ENCODE measurements around the gene LACTBL1.
"Not testable (repeated sequence)": the region's sequence is repeated elsewhere in the genome, so short reads cannot be mapped to it uniquely, and the experiment has no call there.

The LACTBL1 gene

GRCh38 chr1:22972760-22973159 is at the start of gene LACTBL1:
LACTBL1 (minus strand) TSS chr1:22972866; CDS start chr1:22972316, 550 bp downstream.
- no peak for DNase-seq

GRCh38 chr1:23021834-23022233 is 49.2 kb upstream of the LACTBL1 start:
- no peak for DNase-seq

- no peak for DNase-seq
Measured at GRCh38 chr1:23020706-23021405, 48.2 kb upstream of the LACTBL1 start.

- peak; percentile 37 for DNase-seq
Measured at GRCh38 chr1:23019863-23020625, 47.4 kb upstream of the LACTBL1 start.

- peak; percentile 98 for DNase-seq
Measured at GRCh38 chr1:23019094-23019862, 46.6 kb upstream of the LACTBL1 start, which contains the start of gene KDM1A. KDM1A (plus strand) TSS chr1:23019468; CDS start chr1:23019597, 129 bp downstream.

- no peak for DNase-seq
Measured at GRCh38 chr1:23018661-23019093, 46.0 kb upstream of the LACTBL1 start.

- DNase-seq: peak; percentile 88
Measured at GRCh38 chr1:23013657-23014056, 41.0 kb upstream of the LACTBL1 start.

GRCh38 chr1:23010025-23010424 is 37.4 kb upstream of the LACTBL1 start:
- not testable (repeated sequence) for DNase-seq

GRCh38 chr1:23008901-23009300 is 36.2 kb upstream of the LACTBL1 start:
- no peak for DNase-seq

- DNase-seq: no peak
Measured at GRCh38 chr1:23007106-23007505, 34.4 kb upstream of the LACTBL1 start.

GRCh38 chr1:23004769-23005168 is 32.1 kb upstream of the LACTBL1 start:
- not testable (repeated sequence) for DNase-seq

- DNase-seq: no peak
Measured at GRCh38 chr1:23004112-23004511, 31.4 kb upstream of the LACTBL1 start.

- DNase-seq: not testable (repeated sequence)
Measured at GRCh38 chr1:23002218-23002617, 29.6 kb upstream of the LACTBL1 start.

- not testable (repeated sequence) for DNase-seq
Measured at GRCh38 chr1:23000133-23000532, 27.5 kb upstream of the LACTBL1 start.

GRCh38 chr1:22997528-22997927 is 24.9 kb upstream of the LACTBL1 start:
- DNase-seq: not testable (repeated sequence)

- DNase-seq: no peak
Measured at GRCh38 chr1:22995774-22996173, 23.1 kb upstream of the LACTBL1 start.

- not testable (repeated sequence) for DNase-seq
Measured at GRCh38 chr1:22993220-22993795, 20.6 kb upstream of the LACTBL1 start.

GRCh38 chr1:22992384-22992783 is 19.7 kb upstream of the LACTBL1 start:
- DNase-seq: not testable (repeated sequence)

GRCh38 chr1:22983944-22984343 is 11.3 kb upstream of the LACTBL1 start:
- DNase-seq: no peak

- DNase-seq: not testable (repeated sequence)
Measured at GRCh38 chr1:22980471-22980790, 7.8 kb upstream of the LACTBL1 start.

- no peak for DNase-seq
Measured at GRCh38 chr1:22978299-22978698, 5.6 kb upstream of the LACTBL1 start.

GRCh38 chr1:22976461-22977243 is 4.0 kb upstream of the LACTBL1 start:
- peak; percentile 85 for DNase-seq

All from NCI-H345 (cell line).